Ectodermal cell (in vitro differentiated cells): ENCODE results near the gene SERPINI1.

Experiments used
- H3K27ac ChIP-seq: 2 replicates; pipeline ENCODE4 v1.7.0; 2013; ENCODE audit warnings: mild to moderate bottlenecking, low read depth, low read length; ENCODE audit not compliant: insufficient read depth, poor library complexity, severe bottlenecking
- H3K27me3 ChIP-seq: 2 replicates; pipeline ENCODE4 v1.7.0; 2013; ENCODE audit warnings: mild to moderate bottlenecking, low read length; ENCODE audit not compliant: insufficient read depth, control insufficient read depth, poor library complexity, severe bottlenecking
- H3K36me3 ChIP-seq: one replicate; pipeline ENCODE4 v1.7.0; 2013; ENCODE audit warnings: low read length; ENCODE audit not compliant: control insufficient read depth, insufficient read depth
- H3K4me1 ChIP-seq: one replicate; pipeline ENCODE4 v1.7.0; 2013; ENCODE audit warnings: low read length; ENCODE audit not compliant: control insufficient read depth, insufficient read depth
- H3K4me3 ChIP-seq: 2 replicates; pipeline ENCODE4 v1.7.0; 2013; ENCODE audit warnings: low read depth, low read length, control low read depth; ENCODE audit not compliant: insufficient read depth
- H3K9me3 ChIP-seq: 2 replicates; pipeline ENCODE4 v1.7.0; 2013; ENCODE audit warnings: mild to moderate bottlenecking, low read length, moderate library complexity; ENCODE audit not compliant: control insufficient read depth
- WGBS, 2 experiments: methylation state at CpG; one replicate each; pipeline ENCODE4 v1.1.7; 2013; ENCODE audit warnings: missing lambda C conversion rate in 2 of 2; 5-methylcytosine and 5-hydroxymethylcytosine counted together

SERPINI1 gene

DNA sequence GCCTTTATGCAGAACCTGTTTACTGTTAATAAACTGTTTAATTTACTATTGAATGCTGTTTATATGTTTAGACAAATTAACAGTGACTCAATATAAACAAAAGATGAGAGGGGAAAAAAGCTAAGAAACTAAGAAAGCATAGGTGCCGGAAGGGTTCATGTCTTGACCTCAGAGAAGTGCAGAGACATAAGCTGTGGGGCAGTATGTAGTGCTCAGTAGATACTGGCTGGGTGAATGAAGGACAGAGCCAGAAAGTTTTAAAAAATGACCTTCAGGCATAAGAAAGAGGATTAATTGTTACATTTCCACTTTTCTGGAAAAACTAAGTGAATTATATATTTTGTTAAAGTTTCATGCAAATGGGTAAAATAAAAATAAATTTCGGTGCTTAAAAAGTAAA lies 14.2 kb downstream of the SERPINI1 start:
- Histone ChIP-seq H3K4me3 (no peak overlapping the region), H3K27ac (no peak overlapping the region), H3K4me1 (no peaks in the 10 kb centered on the region), H3K9me3 (no peaks in the 10 kb centered on the region), H3K27me3 (no peaks in the 10 kb centered on the region), H3K36me3 (no peaks in the 10 kb centered on the region)
- 89 to 97% methylated on average over 1 to 2 of the region's 2 CpGs for WGBS, 2 experiments

DNA sequence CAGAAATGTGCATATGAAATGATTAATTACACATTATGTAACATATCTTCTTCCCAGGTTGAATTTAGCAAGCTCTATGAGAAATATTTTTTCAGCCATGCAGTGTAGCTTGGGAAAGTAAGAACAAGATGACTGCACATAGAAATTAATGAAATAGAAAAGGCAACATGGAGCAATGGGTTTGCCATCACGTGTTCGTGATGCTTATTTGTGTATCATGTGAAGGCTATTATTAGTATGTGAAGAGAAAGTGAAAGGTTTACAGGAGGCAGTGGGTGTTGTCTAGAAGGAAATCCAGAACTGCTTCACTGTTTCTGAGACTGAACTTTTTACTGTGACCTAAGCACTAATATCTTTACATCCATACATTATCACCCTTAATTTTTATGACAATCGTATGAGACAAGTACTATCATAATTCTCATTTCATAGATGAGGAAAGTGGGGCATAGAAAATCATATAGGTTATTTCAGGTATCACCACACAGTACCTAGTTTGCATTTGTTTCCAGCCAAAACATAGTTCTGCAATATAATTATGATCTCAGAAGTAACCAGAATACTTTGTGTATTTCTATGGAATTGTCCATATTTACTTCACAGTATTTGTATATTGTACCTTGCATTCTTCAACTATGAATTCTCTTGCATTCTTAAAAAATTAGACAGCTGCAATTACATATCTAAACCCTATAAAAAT lies 14.9 kb downstream of the SERPINI1 start:
- H3K36me3 ChIP-seq, result no peaks in the 10 kb centered on the region
- H3K4me3 ChIP-seq, result no peak overlapping the region
- WGBS, 2 experiments, result 89 to 95% methylated on average over 2 to 3 of the region's 3 CpGs
- no peaks in the 10 kb centered on the region for H3K9me3 ChIP-seq
- H3K4me1 ChIP-seq, result no peaks in the 10 kb centered on the region
- no peak overlapping the region for H3K27ac ChIP-seq
- no peaks in the 10 kb centered on the region for H3K27me3 ChIP-seq

DNA sequence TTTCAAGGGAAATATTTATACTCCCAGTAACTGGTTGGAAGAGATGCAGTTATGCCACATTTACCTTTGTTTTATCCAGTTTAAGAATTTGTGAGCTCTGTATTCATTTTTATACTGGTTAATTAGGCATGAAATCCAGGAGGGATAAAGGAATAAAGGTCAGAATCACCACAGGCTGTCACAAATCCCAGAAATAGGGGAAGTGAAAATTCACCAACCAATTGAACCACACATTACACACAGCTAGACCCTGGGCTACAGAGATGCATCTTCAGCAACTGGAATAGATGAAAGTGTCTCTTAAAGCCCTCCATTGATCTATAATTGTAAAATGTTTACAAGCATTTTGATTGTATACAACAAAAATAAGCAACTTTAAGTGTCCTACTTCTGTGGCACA lies 18.5 kb downstream of the SERPINI1 start:
- Histone ChIP-seq H3K27me3 (no peaks in the 10 kb centered on the region), H3K36me3 (no peaks in the 10 kb centered on the region), H3K27ac (no peak overlapping the region), H3K9me3 (no peaks in the 10 kb centered on the region), H3K4me3 (no peak overlapping the region), H3K4me1 (no peaks in the 10 kb centered on the region)

DNA sequence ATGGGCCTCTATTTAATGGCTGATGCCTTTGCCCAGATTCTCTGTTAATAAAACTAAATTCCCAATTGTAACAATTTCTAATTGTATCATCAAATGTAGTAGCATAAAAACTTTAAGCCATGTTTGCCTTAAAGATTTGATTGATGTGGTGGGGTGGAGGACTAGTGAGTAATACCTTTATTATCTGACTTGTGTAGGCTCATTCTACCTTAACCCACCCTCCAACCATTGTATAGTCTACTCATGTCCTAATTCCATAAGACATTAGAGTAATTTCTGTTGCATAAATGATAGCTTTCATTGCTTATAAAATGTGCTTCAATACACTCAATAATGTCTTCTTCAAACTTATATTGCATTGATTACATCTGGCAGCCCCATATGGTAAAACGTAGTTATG lies 25.8 kb downstream of the SERPINI1 start:
- no peaks in the 10 kb centered on the region for H3K36me3 ChIP-seq
- no peak overlapping the region for H3K4me3 ChIP-seq
- H3K27me3 ChIP-seq, result no peaks in the 10 kb centered on the region
- WGBS, 2 experiments, result 94 to 100% methylated on average over 1 of the region's 1 CpG
- H3K9me3 ChIP-seq, result no peaks in the 10 kb centered on the region
- H3K4me1 ChIP-seq, result no peaks in the 10 kb centered on the region
- H3K27ac ChIP-seq, result no peak overlapping the region

DNA sequence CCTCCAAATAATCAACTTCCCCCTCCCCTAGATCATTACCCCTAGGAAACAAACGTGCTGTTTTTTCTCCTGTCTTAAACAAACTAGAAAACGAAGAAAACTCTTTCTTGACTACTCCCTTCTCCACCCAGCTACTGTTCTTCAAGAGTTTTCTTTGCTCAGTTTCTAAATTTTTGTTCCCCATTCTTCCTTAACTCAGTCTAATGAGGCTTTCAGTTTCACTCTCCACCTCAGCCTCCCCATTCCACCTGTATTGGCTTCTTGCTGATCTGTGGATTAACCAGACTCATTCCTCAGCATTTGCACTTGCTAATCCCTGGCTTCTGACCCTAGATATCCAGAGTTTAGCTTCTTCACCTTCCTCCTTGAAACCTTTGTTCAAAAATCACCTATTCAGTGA lies 26.8 kb downstream of the SERPINI1 start:
- H3K36me3 ChIP-seq, result no peaks in the 10 kb centered on the region
- no peaks in the 10 kb centered on the region for H3K4me1 ChIP-seq
- H3K4me3 ChIP-seq, result no peak overlapping the region
- WGBS, 2 experiments, result 65 to 69% methylated on average over 2 of the region's 2 CpGs
- H3K27ac ChIP-seq, result no peak overlapping the region
- H3K9me3 ChIP-seq, result no peaks in the 10 kb centered on the region
- H3K27me3 ChIP-seq, result no peaks in the 10 kb centered on the region

DNA sequence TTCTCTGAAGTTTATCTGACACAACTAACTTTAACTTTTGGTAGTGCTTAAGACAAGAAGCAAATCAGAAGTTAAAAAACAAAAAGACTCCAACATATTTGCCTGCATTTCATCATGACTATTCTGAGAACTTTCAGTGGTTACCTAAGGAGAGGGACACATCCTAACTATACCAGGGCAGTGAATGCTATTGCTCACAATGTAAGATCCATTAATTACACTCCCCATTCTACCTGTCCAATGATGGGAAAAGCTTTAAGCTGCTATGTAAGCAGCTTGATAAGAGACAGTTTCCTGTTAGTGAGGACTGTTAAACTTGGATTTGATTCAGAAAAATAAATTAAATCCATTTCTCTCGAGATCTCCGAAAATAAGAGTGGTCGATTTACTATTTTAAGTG lies 37.5 kb downstream of the SERPINI1 start:
- Histone ChIP-seq H3K4me1 (no peaks in the 10 kb centered on the region), H3K27ac (no peak overlapping the region), H3K9me3 (no peaks in the 10 kb centered on the region), H3K4me3 (no peak overlapping the region), H3K36me3 (no peaks in the 10 kb centered on the region), H3K27me3 (no peaks in the 10 kb centered on the region)
- 93 to 100% methylated on average over 3 of the region's 3 CpGs for WGBS, 2 experiments

DNA sequence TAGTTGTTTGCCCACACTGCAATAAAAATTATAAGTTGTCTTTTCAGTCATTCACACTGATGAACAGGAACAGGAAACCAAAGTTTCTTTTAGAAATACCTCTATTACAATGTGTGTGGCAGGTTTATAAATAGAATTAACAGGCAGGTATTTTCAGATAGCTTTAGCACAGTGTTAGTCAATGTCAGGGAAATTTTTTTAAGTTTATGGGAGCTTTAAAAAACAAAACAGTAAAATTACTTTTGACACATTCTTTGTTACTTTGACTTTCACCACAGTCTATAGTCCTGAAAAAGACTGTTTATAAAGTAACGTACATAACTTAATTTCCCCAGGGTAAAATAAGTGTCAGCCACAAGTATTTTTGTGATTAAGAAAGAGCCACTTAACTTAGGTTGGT lies 38.1 kb downstream of the SERPINI1 start:
- Histone ChIP-seq H3K36me3 (no peaks in the 10 kb centered on the region), H3K4me3 (no peak overlapping the region), H3K27me3 (no peaks in the 10 kb centered on the region), H3K9me3 (no peaks in the 10 kb centered on the region), H3K4me1 (no peaks in the 10 kb centered on the region), H3K27ac (no peak overlapping the region)
- 82% methylated on average over 1 of the region's 1 CpG; no CpG with 5 or more reads in 1 of the 2 experiments for WGBS, 2 experiments

DNA sequence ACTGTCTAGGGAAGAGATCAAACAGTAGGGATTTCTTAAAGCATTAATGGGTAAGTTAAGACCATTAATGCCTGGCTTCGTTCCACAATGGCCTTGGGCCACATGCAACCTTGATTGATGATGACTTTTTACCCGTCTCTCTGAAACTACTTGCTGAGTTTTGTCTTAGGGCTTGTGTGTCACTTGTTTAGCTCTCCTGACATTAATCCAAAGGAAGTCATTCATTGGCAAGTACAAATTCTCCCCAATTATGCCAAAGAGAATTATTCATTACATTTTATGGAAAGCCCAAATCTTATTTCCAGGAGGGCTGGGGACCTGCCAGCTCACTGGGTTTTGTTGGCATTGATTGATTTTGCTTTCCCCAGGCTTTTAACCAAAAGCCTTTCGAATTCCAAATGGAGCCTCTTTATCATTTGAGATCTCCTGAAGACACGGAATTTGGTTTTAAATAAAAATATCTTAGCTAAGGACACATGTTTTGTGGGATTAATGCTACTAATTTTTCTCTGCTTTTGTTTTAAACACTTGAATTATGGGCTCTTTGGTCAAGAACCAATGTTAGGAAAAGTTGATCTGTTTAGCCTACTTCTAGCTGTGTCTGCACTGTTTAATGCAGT lies 40.7 kb downstream of the SERPINI1 start:
- H3K27ac ChIP-seq, result no peak overlapping the region
- H3K36me3 ChIP-seq, result no peaks in the 10 kb centered on the region
- H3K4me1 ChIP-seq, result no peaks in the 10 kb centered on the region
- whole genome bisulfite sequencing, 2 experiments, result 90% methylated on average over 3 to 4 of the region's 4 CpGs
- no peaks in the 10 kb centered on the region for H3K9me3 ChIP-seq
- no peak overlapping the region for H3K4me3 ChIP-seq
- H3K27me3 ChIP-seq, result no peaks in the 10 kb centered on the region

DNA sequence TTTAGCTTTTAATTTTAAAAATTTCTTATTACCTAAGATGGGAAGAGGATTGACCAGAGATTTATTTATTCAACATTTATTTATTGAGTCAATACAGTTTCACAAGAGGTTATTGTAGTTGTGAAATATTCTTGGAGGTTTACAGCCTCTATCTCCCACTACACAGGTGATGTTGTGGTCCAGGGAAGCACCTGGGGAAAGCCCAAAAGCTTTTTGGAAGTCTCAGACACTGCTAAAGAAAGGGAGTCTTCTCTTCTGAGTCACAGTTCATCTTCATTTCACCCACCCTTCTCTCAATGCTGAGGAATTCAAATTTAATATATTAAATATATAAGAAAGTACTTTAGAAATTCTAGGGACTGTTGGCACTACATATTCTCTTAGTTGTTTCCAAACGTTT lies 41.8 kb downstream of the SERPINI1 start:
- no peaks in the 10 kb centered on the region for H3K36me3 ChIP-seq
- H3K9me3 ChIP-seq, result no peaks in the 10 kb centered on the region
- no peak overlapping the region for H3K27ac ChIP-seq
- 82 to 90% methylated on average over 1 of the region's 1 CpG for WGBS, 2 experiments
- H3K27me3 ChIP-seq, result no peaks in the 10 kb centered on the region
- no peak overlapping the region for H3K4me3 ChIP-seq
- H3K4me1 ChIP-seq, result no peaks in the 10 kb centered on the region

DNA sequence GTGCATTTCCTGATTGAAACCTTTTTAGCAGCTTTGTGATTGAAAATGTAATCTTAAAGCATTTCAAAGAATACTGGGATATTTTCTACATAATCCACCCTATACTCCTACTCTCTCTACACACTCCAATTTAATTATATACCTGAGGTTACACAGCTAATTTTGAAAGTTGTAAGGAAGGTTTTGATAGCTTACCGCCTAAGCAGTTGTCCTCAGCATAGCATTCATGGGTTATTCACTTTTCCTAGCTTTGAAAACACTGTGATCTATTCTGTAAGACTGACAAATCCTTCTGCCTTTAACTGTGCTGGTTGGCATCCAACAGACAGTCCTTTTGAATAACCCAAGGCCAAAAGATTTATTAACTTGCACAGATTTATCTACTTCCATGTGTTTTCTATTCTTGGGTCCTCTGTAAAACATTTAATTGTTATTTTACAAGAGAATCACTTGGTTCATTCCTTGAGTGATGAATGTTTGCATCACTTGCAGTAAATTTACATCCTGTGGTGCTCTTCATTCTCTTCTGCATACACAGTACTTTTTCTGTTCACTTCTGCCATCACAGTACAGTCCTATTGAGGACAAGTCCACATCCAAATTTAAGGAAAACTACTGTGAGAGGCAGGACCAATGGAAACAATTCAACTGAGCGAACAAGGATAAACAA lies 44.8 kb downstream of the SERPINI1 start:
- H3K27ac ChIP-seq, result no peak overlapping the region
- no peak overlapping the region for H3K4me3 ChIP-seq
- H3K9me3 ChIP-seq, result no peaks in the 10 kb centered on the region
- H3K27me3 ChIP-seq, result no peaks in the 10 kb centered on the region
- 92 to 93% methylated on average over 2 of the region's 2 CpGs for WGBS, 2 experiments
- H3K36me3 ChIP-seq, result no peaks in the 10 kb centered on the region
- H3K4me1 ChIP-seq, result no peaks in the 10 kb centered on the region
